H1 (cell line): ENCODE measurements around the gene NOTCH2. TPM values are rescaled to one million over a fixed set of nuclear protein-coding genes. Genes with fewer than 3 reads are reported as not detected.
A peak's percentile ranks its signal among the peaks of the same experiment; 100 is the strongest.

Experiments
- CTCF ChIA-PET: fragments of 300-600 bp; sonication (Branson Sonifier 250); formaldehyde crosslinking; loops from one replicate; lab custom pipeline; 2021; ENCODE audit not compliant: partially characterized antibody; lab: Charles Lee
- POLR2A ChIA-PET: fragments of 300-600 bp; sonication (Branson Sonifier 250); formaldehyde crosslinking; loops from one replicate; lab custom pipeline; 2021; ENCODE audit warnings: inconsistent platforms; ENCODE audit not compliant: partially characterized antibody; lab: Charles Lee
- DNase-seq, 2 experiments: peaks; one replicate each; pipeline versions ENCODE4 v3.0.0 to v3.0.0-alpha.2; 2010 to 2022; ENCODE audit warnings: low spot score in 2 of 2, low read depth in 1 of 2, mixed read lengths in 1 of 2
- FAIRE-seq: peaks from 2 replicates; lab custom pipeline; 2011; peaks lifted over from hg19 to GRCh38; lab: Jason Lieb, UNC
- H2AFZ ChIP-seq: 2 replicates; pipeline ENCODE4 v1.8.1; 2012; ENCODE audit warnings: low read length, inconsistent platforms
- H2AK5ac ChIP-seq: 2 replicates; pipeline ENCODE4 v1.6.1; 2013; ENCODE audit warnings: low read depth, low read length
- H2BK120ac ChIP-seq: replicated peaks from 2 replicates; pipeline ENCODE3; 2013; ENCODE audit warnings: low read depth, low read length, inconsistent platforms
- H2BK12ac ChIP-seq: 2 replicates; pipeline ENCODE4 v1.6.1; 2013; ENCODE audit warnings: low read depth, low read length
- H2BK15ac ChIP-seq: 2 replicates; pipeline ENCODE4 v1.6.1; 2013; ENCODE audit warnings: low read length
- H2BK20ac ChIP-seq: 2 replicates; pipeline ENCODE4 v1.6.1; 2013; ENCODE audit warnings: low read length
- H2BK5ac ChIP-seq: 2 replicates; pipeline ENCODE4 v1.6.1; 2013; ENCODE audit warnings: low read depth, low read length
- H3K14ac ChIP-seq: 2 replicates; pipeline ENCODE4 v1.6.1; 2013; ENCODE audit warnings: inconsistent platforms; ENCODE audit not compliant: insufficient read length
- H3K18ac ChIP-seq: 2 replicates; pipeline ENCODE4 v1.6.1; 2013; ENCODE audit warnings: low read length; ENCODE audit errors: extremely low read depth
- H3K23ac ChIP-seq: 2 replicates; pipeline ENCODE4 v1.6.1; 2013; ENCODE audit warnings: inconsistent platforms; ENCODE audit not compliant: insufficient read length
- H3K23me2 ChIP-seq: 2 replicates; pipeline ENCODE4 v1.6.1; 2013; ENCODE audit warnings: low read depth, low read length
- H3K27ac ChIP-seq: 2 replicates; pipeline ENCODE4 v1.6.1; 2011; ENCODE audit warnings: low read depth, low read length, inconsistent platforms
- H3K27me3 ChIP-seq, 4 experiments: replicated peaks in 1 of 4; 1 replicate in 1 of 4; 2 replicates in 3 of 4; pipeline versions ENCODE4 v1.6.1 to v1.8.1; 2011 to 2013; ENCODE audit warnings: low read length in 3 of 4, mild to moderate bottlenecking in 3 of 4, inconsistent platforms in 2 of 4, mixed read lengths in 2 of 4, moderate library complexity in 1 of 4; ENCODE audit not compliant: control insufficient read depth in 3 of 4, insufficient read depth in 3 of 4; ENCODE audit errors: extremely low read depth in 1 of 4
- H3K36me3 ChIP-seq, 4 experiments: 2 replicates each; pipeline versions ENCODE4 v1.6.1 to v1.8.1; 2011 to 2013; ENCODE audit warnings: mild to moderate bottlenecking in 4 of 4, low read length in 3 of 4, moderate library complexity in 2 of 4, control low read depth in 1 of 4, inconsistent platforms in 1 of 4; ENCODE audit not compliant: insufficient read depth in 4 of 4, control insufficient read depth in 2 of 4
- H3K4ac ChIP-seq: replicated peaks from 2 replicates; pipeline ENCODE3; 2013; ENCODE audit warnings: low read length, low read depth, mixed read lengths, inconsistent platforms; ENCODE audit not compliant: insufficient read length
- H3K4me1 ChIP-seq, 4 experiments: replicated peaks in 1 of 4; 1 replicate in 1 of 4; 2 replicates in 3 of 4; pipeline versions ENCODE4 v1.6.1 to v1.8.1; 2011 to 2013; ENCODE audit warnings: low read length in 3 of 4, inconsistent platforms in 2 of 4, mixed read lengths in 1 of 4; ENCODE audit not compliant: insufficient read depth in 4 of 4, control insufficient read depth in 3 of 4
- H3K4me2 ChIP-seq, 2 experiments: 2 replicates each; pipeline versions ENCODE4 v1.6.1 to v1.8.1; 2011 to 2013; ENCODE audit warnings: low read depth in 2 of 2, low read length in 2 of 2, control low read depth in 1 of 2, inconsistent platforms in 1 of 2, mild to moderate bottlenecking in 1 of 2; ENCODE audit not compliant: insufficient read depth in 1 of 2
- H3K4me3 ChIP-seq, 4 experiments: fragments of 200-600, 300-600 bp in 1 of 4; sonication (generic), shearing (Covaris generic), sonication (Bioruptor Twin) in 1 of 4; 2 replicates each; pipeline versions ENCODE4 v1.5.1 to v1.8.1; 2011 to 2016; ENCODE audit warnings: low read length in 4 of 4, low read depth in 3 of 4, control low read depth in 2 of 4, inconsistent platforms in 2 of 4, mild to moderate bottlenecking in 2 of 4, mixed read lengths in 1 of 4, moderate library complexity in 1 of 4; ENCODE audit not compliant: insufficient read depth in 2 of 4; ENCODE audit errors: extremely low read depth in 1 of 4
- H3K56ac ChIP-seq: replicated peaks from 2 replicates; pipeline ENCODE3; 2013; ENCODE audit warnings: low read depth, mild to moderate bottlenecking, mixed read lengths, low read length, inconsistent platforms; ENCODE audit not compliant: insufficient read length
- H3K79me1 ChIP-seq: 2 replicates; pipeline ENCODE4 v1.6.1; 2013; ENCODE audit warnings: low read depth, low read length, control low read depth
- H3K79me2 ChIP-seq, 2 experiments: 2 replicates each; pipeline versions ENCODE4 v1.6.1 to v1.8.1; 2012 to 2013; ENCODE audit warnings: low read length in 2 of 2, mild to moderate bottlenecking in 2 of 2, inconsistent platforms in 1 of 2; ENCODE audit not compliant: insufficient read depth in 2 of 2, control insufficient read depth in 1 of 2
- H3K9ac ChIP-seq, 4 experiments: replicated peaks in 1 of 4; 1 replicate in 1 of 4; 2 replicates in 3 of 4; pipeline versions ENCODE4 v1.6.1 to v1.8.1; 2011 to 2013; ENCODE audit warnings: low read depth in 3 of 4, low read length in 3 of 4, control low read depth in 2 of 4, mild to moderate bottlenecking in 2 of 4, moderate library complexity in 2 of 4, inconsistent platforms in 1 of 4; ENCODE audit errors: extremely low read depth in 1 of 4
- H3K9me3 ChIP-seq, 2 experiments: 2 replicates each; pipeline versions ENCODE4 v1.6.1 to v1.8.1; 2012 to 2013; ENCODE audit warnings: mild to moderate bottlenecking in 2 of 2, moderate library complexity in 2 of 2, control low read depth in 1 of 2, inconsistent platforms in 1 of 2, low read depth in 1 of 2, low read length in 1 of 2, mixed read lengths in 1 of 2; ENCODE audit not compliant: insufficient read depth in 2 of 2
- H4K20me1 ChIP-seq, 2 experiments: replicated peaks in 1 of 2; 2 replicates each; pipeline versions ENCODE3 to v1.8.1; 2011 to 2013; ENCODE audit warnings: inconsistent platforms in 2 of 2, low read length in 2 of 2, mild to moderate bottlenecking in 1 of 2; ENCODE audit not compliant: insufficient read depth in 2 of 2, control insufficient read depth in 1 of 2
- H4K5ac ChIP-seq: 2 replicates; pipeline ENCODE4 v1.6.1; 2013; ENCODE audit warnings: low read length, low read depth, mixed read lengths, inconsistent platforms; ENCODE audit not compliant: insufficient read length
- H4K8ac ChIP-seq: 2 replicates; pipeline ENCODE4 v1.8.0; 2013; ENCODE audit warnings: mild to moderate bottlenecking, moderate library complexity, low read length, inconsistent platforms; ENCODE audit not compliant: insufficient read depth; ENCODE audit errors: extremely low read depth
- H4K91ac ChIP-seq: replicated peaks from 2 replicates; pipeline ENCODE3; 2013; ENCODE audit warnings: low read length, mixed read lengths, inconsistent platforms; ENCODE audit not compliant: insufficient read length
- CEBPB ChIP-seq: IDR thresholded peaks from 2 replicates; pipeline ENCODE4 v1.6.1; 2012; ENCODE audit warnings: low read depth, low read length
- CREB1 ChIP-seq: IDR thresholded peaks from 2 replicates; pipeline ENCODE4 v1.6.1; 2012; ENCODE audit warnings: inconsistent platforms
- RAD21 ChIP-seq, 2 experiments: IDR thresholded peaks in 1 of 2; conservative IDR thresholded peaks in 1 of 2; 2 replicates each; pipeline ENCODE4 v1.6.1; 2011; ENCODE audit warnings: low read depth in 2 of 2, low read length in 2 of 2, improper control_type of control experiment in 1 of 2, inconsistent platforms in 1 of 2, mild to moderate bottlenecking in 1 of 2, moderate library complexity in 1 of 2
- WGBS, 2 experiments: shearing (Covaris generic) in 1 of 2; methylation state at CpG; one replicate each; pipeline versions ENCODE4 v1.1.6 to v1.1.7; 2013 to 2015; ENCODE audit warnings: low lambda C conversion rate in 2 of 2, mixed read lengths in 2 of 2, inconsistent platforms in 1 of 2, low coverage in 1 of 2, missing lambda C conversion rate in 1 of 2; ENCODE audit not compliant: insufficient replicate concordance in 2 of 2, insufficient coverage in 1 of 2, insufficient read length in 1 of 2; ENCODE audit errors: extremely low coverage in 1 of 2, missing lambda C conversion rate in 1 of 2; 5-methylcytosine and 5-hydroxymethylcytosine counted together
- polyA plus RNA-seq, 7 experiments: library from polyadenylated mRNA; depleted of rRNA in 3 of 7; stranded (reverse) in 5 of 7; unstranded in 2 of 7; fragments of >200 nt in 5 of 7; fragments of 200-250 nt in 2 of 7; gene quantifications; 1 replicate in 5 of 7; 2 replicates in 1 of 7; 4 replicates in 1 of 7; pipeline versions ENCODE4 v1.2.1 to v1.2.3, GENCODE V29; 2011 to 2013; ENCODE audit warnings: missing spikeins in 2 of 7, mixed read lengths in 2 of 7
- total RNA-seq: library from RNA; stranded (reverse); fragmentation: NEBNext Ultra II Directional; extraction: Animal tissue kit (Norgen Biotek cat#: 25700); gene quantifications from 2 replicates; pipeline ENCODE4 v1.2.1, GENCODE V29; 2021
- TF ChIP-seq, protein P1 (sequence below), 3 experiments: IDR thresholded peaks; 1 replicate in 2 of 3; 2 replicates in 1 of 3; pipeline versions ENCODE4 v1.5.1 to v1.6.1; 2011; ENCODE audit warnings: low read length in 3 of 3, mild to moderate bottlenecking in 3 of 3, inconsistent platforms in 2 of 3, low read depth in 1 of 3, moderate library complexity in 1 of 3; ENCODE audit not compliant: insufficient read depth in 1 of 3; ENCODE audit errors: control extremely low read depth in 1 of 3

The NOTCH2 gene
- total and polyA plus RNA-seq, 2 of the 8 experiments (the other 6 are each of a cell fraction or from before 2014, with no cell fraction given), result 17.7 to 63.0 TPM

- H2BK20ac ChIP-seq, result no peak overlapping the region
- no peak overlapping the region for H3K4me3 ChIP-seq
- H2BK12ac ChIP-seq, result no peak overlapping the region
- peak; percentile 70 for FAIRE-seq
- no peak overlapping the region for H3K9ac ChIP-seq
- H2BK120ac ChIP-seq, result no peak overlapping the region
- WGBS, 2 experiments, result 57% methylated on average over 11 of the region's 11 CpGs; no CpG with 5 or more reads in 1 of the 2 experiments
- H3K23ac ChIP-seq, result no peak overlapping the region
- no peak overlapping the region for H3K4ac ChIP-seq
- no peak overlapping the region for H3K4me2 ChIP-seq
- no peak overlapping the region for H3K14ac ChIP-seq
- no peak overlapping the region for H4K8ac ChIP-seq
- no peak overlapping the region for H2BK15ac ChIP-seq
- no peaks in the 10 kb centered on the region for H4K20me1 ChIP-seq
- H2BK5ac ChIP-seq, result no peak overlapping the region
- no peaks in the 10 kb centered on the region for H3K23me2 ChIP-seq
- no peaks in the 10 kb centered on the region for H3K4me1 ChIP-seq
- H3K27me3 ChIP-seq, result no peaks in the 10 kb centered on the region
- no peak overlapping the region for H2AK5ac ChIP-seq
- ChIA-PET CTCF (interaction anchor here (0.6 to 6.8 kb wide), 23 partner anchors 8 to 453 kb away, joined by 3 to 62 read pairs (median 4); partner anchors contain the start of gene ADAM30), POLR2A (no interaction called here)
- H3K9me3 ChIP-seq, result no peaks in the 10 kb centered on the region
- no peak overlapping the region for H4K5ac ChIP-seq
- 0 out of 2 replicates have a peak overlapping the region, but pooled peaks have one; percentile 81 for H2AFZ ChIP-seq
- no peak overlapping the region for H4K91ac ChIP-seq
- no peaks in the 10 kb centered on the region for H3K79me1 ChIP-seq
- no peak overlapping the region for H3K27ac ChIP-seq
- no peaks in the 10 kb centered on the region for H3K36me3 ChIP-seq
- H3K18ac ChIP-seq, result no peak overlapping the region
- DNase-seq, result peak in 1 of 2 experiments; percentile 88
- H3K79me2 ChIP-seq, result no peaks in the 10 kb centered on the region
- TF ChIP-seq RAD21 (IDR thresholded peaks at IDR 0.05 in 1 of 2, conservative IDR thresholded peaks at IDR 0.05 in 1 of 2; ENCODE audit: low read depth in 2 of 2, low read length in 2 of 2) (peak; percentile 72 to 79), CEBPB (no peak), CREB1 (peak; percentile 53; the same call in 1 of the 2 replicates)
- TF ChIP-seq, protein P1, sequence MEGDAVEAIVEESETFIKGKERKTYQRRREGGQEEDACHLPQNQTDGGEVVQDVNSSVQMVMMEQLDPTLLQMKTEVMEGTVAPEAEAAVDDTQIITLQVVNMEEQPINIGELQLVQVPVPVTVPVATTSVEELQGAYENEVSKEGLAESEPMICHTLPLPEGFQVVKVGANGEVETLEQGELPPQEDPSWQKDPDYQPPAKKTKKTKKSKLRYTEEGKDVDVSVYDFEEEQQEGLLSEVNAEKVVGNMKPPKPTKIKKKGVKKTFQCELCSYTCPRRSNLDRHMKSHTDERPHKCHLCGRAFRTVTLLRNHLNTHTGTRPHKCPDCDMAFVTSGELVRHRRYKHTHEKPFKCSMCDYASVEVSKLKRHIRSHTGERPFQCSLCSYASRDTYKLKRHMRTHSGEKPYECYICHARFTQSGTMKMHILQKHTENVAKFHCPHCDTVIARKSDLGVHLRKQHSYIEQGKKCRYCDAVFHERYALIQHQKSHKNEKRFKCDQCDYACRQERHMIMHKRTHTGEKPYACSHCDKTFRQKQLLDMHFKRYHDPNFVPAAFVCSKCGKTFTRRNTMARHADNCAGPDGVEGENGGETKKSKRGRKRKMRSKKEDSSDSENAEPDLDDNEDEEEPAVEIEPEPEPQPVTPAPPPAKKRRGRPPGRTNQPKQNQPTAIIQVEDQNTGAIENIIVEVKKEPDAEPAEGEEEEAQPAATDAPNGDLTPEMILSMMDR (IDR thresholded peaks at IDR 0.05; ENCODE audit: control extremely low read depth in 1 of 3, insufficient read depth in 1 of 3, low read depth in 1 of 3, low read length in 3 of 3), result peak; percentile 82 to 94 (median 88)
- TF ChIP-seq, all 59 proteins: peak for 3
- H3K56ac ChIP-seq, result no peak overlapping the region
Observed at GRCh38 chr1:119885903-119886783, 183.3 kb downstream of the NOTCH2 start.
